ENCODE measurements around the gene MLLT6.

The MLLT6 gene

GRCh38 chr17:38704606-38705522 lies at the start of gene MLLT6:
Gene MLLT6, plus strand, starts transcription at chr17:38705273. Its CDS starts 360 bp downstream, at chr17:38705633.
- DNase-seq (ENCODE audit: low read depth in 3 of 3) = peak; percentile 76 to 83 (median 83)

- no peak for DNase-seq (ENCODE audit: low read depth in 3 of 3)
These were observed 47.9 kb upstream of the MLLT6 start for GRCh38 chr17:38656959-38657823.

- no peak for DNase-seq (ENCODE audit: low read depth in 3 of 3)
These were observed 47.0 kb upstream of the MLLT6 start for GRCh38 chr17:38657824-38658740.

GRCh38 chr17:38658741-38659345 lies 46.2 kb upstream of the MLLT6 start:
- no peak for DNase-seq (ENCODE audit: low read depth in 3 of 3)

- DNase-seq (ENCODE audit: low read depth in 3 of 3) = no peak
These were observed 45.7 kb upstream of the MLLT6 start for GRCh38 chr17:38659415-38659814.

- no peak for DNase-seq (ENCODE audit: low read depth in 3 of 3)
These were observed 44.7 kb upstream of the MLLT6 start for GRCh38 chr17:38660097-38661025.

- DNase-seq (ENCODE audit: low read depth in 3 of 3) = no peak
These were observed 41.8 kb upstream of the MLLT6 start for GRCh38 chr17:38663125-38663751.

- no peak for DNase-seq (ENCODE audit: low read depth in 3 of 3)
These were observed 41.0 kb upstream of the MLLT6 start for GRCh38 chr17:38663964-38664644.

- peak in 1 of 3 experiments; percentile 30 for DNase-seq (ENCODE audit: low read depth in 3 of 3)
These were observed 37.8 kb upstream of the MLLT6 start for GRCh38 chr17:38667099-38667786.

GRCh38 chr17:38667787-38668122 lies 37.3 kb upstream of the MLLT6 start:
- DNase-seq (ENCODE audit: low read depth in 3 of 3) = no peak

- DNase-seq (ENCODE audit: low read depth in 3 of 3) = no peak
These were observed 35.6 kb upstream of the MLLT6 start for GRCh38 chr17:38669520-38669919.

GRCh38 chr17:38671939-38672720 lies 32.9 kb upstream of the MLLT6 start:
- no peak for DNase-seq (ENCODE audit: low read depth in 3 of 3)

GRCh38 chr17:38672788-38673706 lies 32.0 kb upstream of the MLLT6 start:
- DNase-seq (ENCODE audit: low read depth in 3 of 3) = no peak

GRCh38 chr17:38673707-38674013 lies 31.4 kb upstream of the MLLT6 start:
- no peak for DNase-seq (ENCODE audit: low read depth in 3 of 3)

GRCh38 chr17:38674014-38674748 lies 30.9 kb upstream of the MLLT6 start:
- peak in 2 of 3 experiments; percentile 27 to 41 for DNase-seq (ENCODE audit: low read depth in 3 of 3)
